Cerebellar nuclear complex (tissue), 1 donor: Measurements from ENCODE around the gene HMG20A.

Experiments
- DNase-seq, 2 experiments: peaks; one replicate each; lab custom pipeline; 2025; lab: John Stamatoyannopoulos, UW

HMG20A gene

GRCh38 chr15:77500989-77501388 is 80.3 kb downstream of the HMG20A start:
- DNase-seq, result no peak

- DNase-seq, result no peak
Observed at GRCh38 chr15:77502379-77503095, 81.8 kb downstream of the HMG20A start.

GRCh38 chr15:77503240-77503639 is 82.6 kb downstream of the HMG20A start:
- DNase-seq, result no peak

DNA sequence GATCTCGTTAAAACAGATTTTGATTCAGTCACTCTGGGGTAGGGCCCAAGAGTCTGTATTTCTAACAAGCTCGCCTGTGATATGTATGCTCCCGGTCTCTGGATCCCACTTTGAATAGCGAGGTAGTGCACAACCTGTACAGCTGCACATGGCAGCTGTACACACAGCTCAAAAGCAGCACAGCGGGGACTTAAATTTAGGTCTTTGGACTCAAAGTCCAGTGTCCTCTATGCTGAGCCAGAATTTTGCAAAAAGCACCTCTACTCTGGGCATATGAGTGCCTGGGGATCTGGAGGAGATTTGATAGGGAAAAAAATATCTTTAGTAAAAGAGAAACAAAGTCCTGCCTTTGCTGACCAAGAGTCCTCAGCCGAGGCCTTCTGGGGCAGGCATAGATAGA is 83.1 kb downstream of the HMG20A start:
- DNase-seq, result no peak

DNA sequence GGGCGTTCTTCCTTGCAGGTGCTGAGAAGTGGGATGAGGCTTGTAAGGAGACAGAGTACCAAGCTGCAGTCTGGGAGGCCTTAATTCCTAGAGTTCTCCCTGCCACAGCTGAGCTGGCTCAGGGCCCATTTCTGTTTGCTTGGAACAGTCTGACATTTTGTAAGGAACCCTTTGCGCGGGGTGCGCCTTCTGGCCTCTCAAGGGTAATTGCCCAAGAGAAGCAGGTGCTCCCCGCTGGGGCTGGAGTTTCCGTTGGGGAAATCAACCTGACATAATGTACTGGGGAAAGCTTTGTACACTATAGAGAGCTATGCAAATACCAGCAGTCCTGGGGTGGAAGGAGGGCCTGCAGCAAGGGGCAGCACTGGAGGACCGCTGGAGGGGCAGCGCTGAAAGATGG is 83.6 kb downstream of the HMG20A start:
- DNase-seq, result no peak

- DNase-seq, result no peak
Observed at GRCh38 chr15:77504871-77505270, 84.2 kb downstream of the HMG20A start.

- no peak for DNase-seq
Observed at GRCh38 chr15:77505556-77505955, 84.9 kb downstream of the HMG20A start.

- no peak for DNase-seq
Observed at GRCh38 chr15:77506311-77507142, 85.8 kb downstream of the HMG20A start.

GRCh38 chr15:77507143-77507897 is 86.6 kb downstream of the HMG20A start:
- no peak for DNase-seq

GRCh38 chr15:77507911-77508310 is 87.2 kb downstream of the HMG20A start:
- DNase-seq, result no peak

DNA sequence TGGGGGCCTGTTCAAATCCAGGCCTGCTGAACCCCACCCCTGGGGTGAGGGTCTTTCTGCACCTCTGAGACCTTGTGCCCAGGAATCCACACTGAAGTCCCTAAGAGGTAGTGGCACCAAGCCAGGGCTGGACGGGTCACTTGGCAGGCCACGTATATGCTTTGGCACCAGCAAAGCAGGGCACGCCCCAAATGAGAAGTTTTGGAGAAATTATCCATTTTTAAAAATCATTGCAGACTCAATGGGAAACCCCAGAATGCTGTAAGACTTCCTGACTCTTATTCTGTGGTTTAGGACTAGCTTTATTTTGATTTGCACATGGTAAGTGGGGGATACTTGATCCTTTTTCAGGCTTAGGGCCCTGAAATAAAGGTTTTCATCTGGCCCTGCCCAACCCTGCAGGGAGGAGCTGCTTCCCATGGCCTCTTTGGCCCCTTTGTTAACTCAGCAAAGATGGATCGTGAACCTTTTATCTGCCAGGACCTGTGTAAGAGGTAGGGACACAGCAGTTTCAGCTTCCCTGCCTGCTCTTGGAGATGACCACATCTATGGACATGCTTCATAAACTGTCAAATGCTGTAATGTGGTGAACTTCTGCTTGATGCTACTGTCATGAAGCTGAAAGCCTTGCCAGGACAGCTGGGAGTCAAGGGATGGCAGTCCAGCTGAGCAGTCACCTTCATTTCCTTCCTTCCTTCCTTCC is 88.0 kb downstream of the HMG20A start:
- DNase-seq, result no peak

- DNase-seq, result no peak
Observed at GRCh38 chr15:77510066-77511057, 89.7 kb downstream of the HMG20A start.

- DNase-seq, result no peak
Observed at GRCh38 chr15:77511869-77512268, 91.2 kb downstream of the HMG20A start.

GRCh38 chr15:77513226-77513625 is 92.5 kb downstream of the HMG20A start:
- no peak for DNase-seq

- DNase-seq, result no peak
Observed at GRCh38 chr15:77514641-77515402, 94.1 kb downstream of the HMG20A start.

DNA sequence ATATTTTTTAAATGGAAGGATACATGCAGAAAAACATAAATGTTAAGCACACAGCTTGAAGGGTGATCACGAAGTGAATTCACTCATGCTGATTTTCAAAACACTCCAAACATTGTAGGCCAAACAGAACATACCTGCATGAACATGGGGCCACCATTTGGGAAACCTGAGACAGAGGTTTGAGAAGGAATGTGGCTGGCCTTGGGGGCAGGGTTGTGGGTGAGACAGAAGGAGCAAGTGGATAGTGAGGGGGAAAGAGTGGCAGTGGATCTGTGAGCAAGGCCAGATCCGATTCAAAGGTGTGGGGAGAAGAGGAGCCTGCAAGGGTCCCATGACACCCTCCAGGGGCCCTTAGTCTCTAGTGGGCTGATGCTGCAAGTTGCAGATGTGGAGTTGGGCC is 94.9 kb downstream of the HMG20A start:
- no peak for DNase-seq

DNA sequence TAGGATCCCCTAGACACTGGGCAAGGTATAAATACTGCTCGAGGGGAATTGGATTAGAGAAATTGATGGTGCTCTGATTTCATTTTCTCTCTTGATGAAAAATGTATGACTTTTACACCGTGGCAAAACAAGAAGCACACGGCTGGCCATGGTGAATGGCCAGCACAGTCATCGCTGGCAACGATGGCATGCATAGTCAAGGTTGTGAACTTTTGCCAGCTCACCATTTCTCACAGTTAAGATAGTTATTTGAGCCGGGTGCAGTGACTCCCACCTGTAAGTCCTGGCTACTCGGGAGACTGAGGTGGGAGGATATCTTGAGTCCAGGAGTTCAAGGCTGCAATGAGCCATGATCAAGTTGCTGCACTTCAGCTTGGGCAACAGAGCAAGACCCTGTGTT is 95.4 kb downstream of the HMG20A start:
- no peak for DNase-seq

DNA sequence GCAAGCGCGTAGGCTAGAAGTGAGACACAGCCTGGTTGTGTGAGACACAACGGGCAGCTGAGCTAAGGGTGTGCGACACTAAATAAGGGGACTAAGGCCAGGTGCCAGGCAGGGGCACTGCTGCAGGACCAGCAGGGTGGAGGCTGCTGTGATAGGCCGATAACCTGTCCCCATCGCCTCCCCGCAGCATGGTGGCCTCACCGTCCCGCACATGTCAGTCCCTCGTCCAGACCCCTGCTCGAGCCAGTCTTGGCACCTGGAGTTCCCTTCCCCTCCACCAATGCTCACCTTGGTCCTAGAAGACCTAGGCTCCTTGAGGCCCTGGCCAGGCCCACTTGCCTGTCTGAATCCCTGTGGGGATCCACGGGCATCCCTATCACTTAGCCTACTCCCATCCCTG is 96.1 kb downstream of the HMG20A start:
- no peak for DNase-seq

DNA sequence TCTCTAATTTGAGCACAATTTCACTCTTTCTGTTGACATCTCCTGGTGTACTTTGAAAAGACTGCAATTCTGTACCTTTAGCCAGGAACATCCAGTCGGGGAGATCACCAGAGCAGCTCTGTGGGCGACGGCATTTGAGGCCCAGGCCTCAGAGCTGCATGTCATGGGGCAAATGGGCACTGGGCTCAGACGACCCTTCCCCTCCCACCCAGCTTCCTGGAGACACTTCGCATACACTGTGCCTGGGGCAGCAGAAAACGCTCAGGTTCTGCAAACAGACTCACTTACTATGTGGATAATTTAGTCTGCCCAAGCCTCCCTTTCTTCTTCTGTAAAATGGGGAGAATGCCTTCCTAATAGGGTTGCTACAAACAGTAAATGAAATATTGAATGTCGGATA is 96.9 kb downstream of the HMG20A start:
- no peak for DNase-seq

DNA sequence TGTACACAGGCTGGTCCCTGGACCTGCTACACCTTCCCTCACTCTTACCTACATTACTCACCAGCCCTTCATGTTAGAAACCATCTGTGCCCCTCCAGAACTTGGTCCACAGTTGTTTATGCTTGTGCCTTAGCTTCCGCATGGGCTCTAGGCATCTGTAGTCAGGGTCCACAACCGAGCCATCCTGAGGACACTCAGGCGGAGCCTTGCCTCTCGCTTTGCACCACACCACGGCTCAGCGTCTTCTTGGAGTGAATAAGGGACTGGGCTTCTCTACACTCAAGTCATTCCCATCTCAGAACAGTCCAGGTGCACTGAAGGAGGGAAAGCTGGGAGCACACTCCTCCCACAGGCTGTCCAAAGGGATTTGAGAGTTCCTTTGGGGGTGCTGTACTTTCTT is 97.8 kb downstream of the HMG20A start:
- DNase-seq, result no peak
